Natural killer cell (primary cell): ENCODE results near the gene OR5H14. TPM values are rescaled to one million over a fixed set of nuclear protein-coding genes. Genes with fewer than 3 reads are reported as not detected.

Experiments
- ATAC-seq, 3 donors: fragments of 150-1000 bp in 2 of 3; fragments of 200-7000 bp in 1 of 3; cut with Tn5 transposase; 1 replicate in 1 of 3; 2 replicates in 2 of 3; pipeline ENCODE4 v1.10.0; 2021; ENCODE audit warnings: mild to moderate bottlenecking in 2 of 3, moderate library complexity in 2 of 3
- DNase-seq, 2 donors: peaks; one replicate each; pipeline versions ENCODE4 v3.0.0 to v3.0.0-alpha.2; 2013 to 2021; ENCODE audit warnings: mixed read lengths in 1 of 2
- H3K27ac ChIP-seq: one replicate; pipeline ENCODE4 v1.5.1; 2013; ENCODE audit warnings: mild to moderate bottlenecking, low read length
- H3K27me3 ChIP-seq: one replicate; pipeline ENCODE4 v1.6.1; 2013; ENCODE audit warnings: low read length; ENCODE audit not compliant: control insufficient read depth, insufficient read depth
- H3K36me3 ChIP-seq: one replicate; pipeline ENCODE4 v1.6.1; 2013; ENCODE audit warnings: low read length; ENCODE audit not compliant: control insufficient read depth, insufficient read depth
- H3K4me1 ChIP-seq: one replicate; pipeline ENCODE4 v1.6.1; 2013; ENCODE audit warnings: low read length; ENCODE audit not compliant: control insufficient read depth, insufficient read depth
- H3K4me3 ChIP-seq: one replicate; pipeline ENCODE4 v1.5.1; 2013; ENCODE audit warnings: low read length
- H3K9me3 ChIP-seq: one replicate; pipeline ENCODE4 v1.6.1; 2013; ENCODE audit warnings: low read length; ENCODE audit not compliant: control insufficient read depth, insufficient read depth
- H3K27ac Mint-ChIP-seq, 2 donors: one replicate each; pipeline ENCODE4 v1.8.0; 2022; ENCODE audit warnings: mild to moderate bottlenecking in 2 of 2, mixed read lengths in 2 of 2, moderate library complexity in 1 of 2
- H3K27me3 Mint-ChIP-seq, 2 donors: one replicate each; pipeline ENCODE4 v1.8.0; 2022; ENCODE audit warnings: low read depth in 2 of 2, mixed read lengths in 2 of 2
- H3K36me3 Mint-ChIP-seq: one replicate; pipeline ENCODE4 v1.8.0; 2022; ENCODE audit warnings: mixed read lengths
- H3K4me1 Mint-ChIP-seq, 2 donors: one replicate each; pipeline ENCODE4 v1.8.0; 2022; ENCODE audit warnings: mixed read lengths in 2 of 2
- H3K4me3 Mint-ChIP-seq: one replicate; pipeline ENCODE4 v1.8.0; 2022; ENCODE audit warnings: mild to moderate bottlenecking, moderate library complexity, mixed read lengths
- H3K9me3 Mint-ChIP-seq, 2 donors: one replicate each; pipeline ENCODE4 v1.8.0; 2022; ENCODE audit warnings: mixed read lengths in 2 of 2
- CTCF ChIP-seq: fragments of 200-600 bp; IDR thresholded peaks from one replicate; pipeline ENCODE4 v1.8.0; 2022; ENCODE audit warnings: antibody characterized with exemption
- WGBS: methylation state at CpG from one replicate; pipeline ENCODE4 v1.1.7; 2013; ENCODE audit warnings: missing lambda C conversion rate; ENCODE audit not compliant: insufficient coverage; 5-methylcytosine and 5-hydroxymethylcytosine counted together
- intact Hi-C: fragments of 100-400 bp; cut with micrococcal nuclease; formaldehyde crosslinking; loops from one replicate; pipeline ENCODE4 v1.14.2; 2022
- total RNA-seq, 4 donors: library from RNA; stranded (reverse); fragments of 120-200 nt in 1 of 4; gene quantifications; one replicate each; pipeline versions ENCODE4 v1.2.3 to v1.2.4, GENCODE V29; 2013 to 2022

Gene OR5H14
- total RNA-seq, 3 donors from 2014 or later (not counting 1 experiment from before 2014, with no cell fraction given): not detected

- H3K36me3 ChIP-seq: no peaks in the 10 kb centered on the region
- H3K27ac Mint-ChIP-seq: no peak overlapping the region
- H3K4me3 Mint-ChIP-seq: no peak overlapping the region
- no peak for DNase-seq
- 78% methylated on average over 4 of the region's 5 CpGs for WGBS
- H3K36me3 Mint-ChIP-seq: no peaks in the 10 kb centered on the region
- no peaks in the 10 kb centered on the region for H3K4me1 Mint-ChIP-seq
- no peak for TF ChIP-seq CTCF
- H3K4me3 ChIP-seq: no peak overlapping the region
- ATAC-seq: no peak
- intact Hi-C loops: no loop called here
- H3K27me3 Mint-ChIP-seq: no peaks in the 10 kb centered on the region
- H3K27me3 ChIP-seq: no peaks in the 10 kb centered on the region
- H3K4me1 ChIP-seq: no peaks in the 10 kb centered on the region
- no peak overlapping the region for H3K27ac ChIP-seq
- no peaks in the 10 kb centered on the region for H3K9me3 ChIP-seq
- peaks cover 3 to 5% of the 10 kb centered on the region in 2 donors for H3K9me3 Mint-ChIP-seq
Measured at GRCh38 chr3:98151241-98151640, 4.0 kb downstream of the OR5H14 start.

- no peaks in the 10 kb centered on the region for H3K36me3 Mint-ChIP-seq
- no CpG with 5 or more reads among the region's 3 CpGs for WGBS
- H3K27ac Mint-ChIP-seq: no peak within 1 kb of the TSS
- no peaks in the 10 kb centered on the region for H3K9me3 ChIP-seq
- H3K27me3 ChIP-seq: no peaks in the 10 kb centered on the region
- no peaks in the 10 kb centered on the region for H3K36me3 ChIP-seq
- no peaks in the 10 kb centered on the region for H3K27me3 Mint-ChIP-seq
- H3K4me3 ChIP-seq: no peak within 1 kb of the TSS
- H3K4me3 Mint-ChIP-seq: no peak within 1 kb of the TSS
- ATAC-seq: no peak
- intact Hi-C loops: no loop called here
- peaks cover 0 to 4% of the 10 kb centered on the region in 2 donors for H3K9me3 Mint-ChIP-seq
- no peaks in the 10 kb centered on the region for H3K4me1 Mint-ChIP-seq
- no peaks in the 10 kb centered on the region for H3K4me1 ChIP-seq
- H3K27ac ChIP-seq: no peak within 1 kb of the TSS
- DNase-seq: no peak
- no peak for TF ChIP-seq CTCF
Measured at GRCh38 chr3:98166396-98166795, 19.1 kb downstream of the OR5H14 start, which contains the start of gene OR5H15. TSS of gene OR5H15 (plus strand) at chr3:98166696. CDS start at chr3:98168700, 2,004 bp downstream.

GRCh38 chr3:98171071-98171470 is 23.8 kb downstream of the OR5H14 start:
- Histone ChIP-seq H3K9me3 (no peaks in the 10 kb centered on the region), H3K4me1 (no peaks in the 10 kb centered on the region), H3K27ac (no peak overlapping the region), H3K36me3 (no peaks in the 10 kb centered on the region), H3K4me3 (no peak overlapping the region), H3K27me3 (no peaks in the 10 kb centered on the region)
- no peak for TF ChIP-seq CTCF
- DNase-seq (no peak), ATAC-seq (no peak)
- H3K9me3 Mint-ChIP-seq: peaks cover 3 to 7% of the 10 kb centered on the region in 2 donors
- no peak overlapping the region for H3K27ac Mint-ChIP-seq
- intact Hi-C loops: no loop called here
- 69% methylated on average over 1 of the region's 1 CpG for WGBS
- H3K4me3 Mint-ChIP-seq: no peak overlapping the region
- H3K4me1 Mint-ChIP-seq: no peaks in the 10 kb centered on the region
- H3K36me3 Mint-ChIP-seq: no peaks in the 10 kb centered on the region
- no peaks in the 10 kb centered on the region for H3K27me3 Mint-ChIP-seq

- no peak for TF ChIP-seq CTCF
- ATAC-seq (no peak), DNase-seq (no peak)
- no peaks in the 10 kb centered on the region for H3K36me3 Mint-ChIP-seq
- H3K27me3 ChIP-seq: no peaks in the 10 kb centered on the region
- 92% methylated on average over 6 of the region's 7 CpGs for WGBS
- H3K9me3 ChIP-seq: no peaks in the 10 kb centered on the region
- no peaks in the 10 kb centered on the region for H3K27me3 Mint-ChIP-seq
- H3K4me3 Mint-ChIP-seq: no peak overlapping the region
- no peak overlapping the region for H3K4me3 ChIP-seq
- no peaks in the 10 kb centered on the region for H3K36me3 ChIP-seq
- no peaks in the 10 kb centered on the region for H3K4me1 ChIP-seq
- intact Hi-C loops: no loop called here
- H3K9me3 Mint-ChIP-seq: peaks cover 7% of the 10 kb centered on the region in 2 donors
- no peaks in the 10 kb centered on the region for H3K4me1 Mint-ChIP-seq
- H3K27ac Mint-ChIP-seq: no peak overlapping the region
- H3K27ac ChIP-seq: no peak overlapping the region
Measured at GRCh38 chr3:98172621-98173020, 25.3 kb downstream of the OR5H14 start.
